Epithelial cell of esophagus (primary cell): ENCODE measurements around the gene DYNLL2.

ENCODE experiments used
- DNase-seq: peaks from one replicate; pipeline ENCODE4 v3.0.0; 2010; ENCODE audit warnings: low read depth
- H3K4me3 ChIP-seq: 2 replicates; pipeline ENCODE4 v1.5.1; 2011; ENCODE audit warnings: mild to moderate bottlenecking, low read length, control low read depth
- TF ChIP-seq, protein P1 (sequence below): IDR thresholded peaks from 2 replicates; pipeline ENCODE4 v1.5.1; 2011; ENCODE audit warnings: low read depth, mild to moderate bottlenecking, low read length, control low read depth, inconsistent platforms; ENCODE audit not compliant: insufficient read depth; ENCODE audit errors: missing control alignments

Gene DYNLL2

DNA sequence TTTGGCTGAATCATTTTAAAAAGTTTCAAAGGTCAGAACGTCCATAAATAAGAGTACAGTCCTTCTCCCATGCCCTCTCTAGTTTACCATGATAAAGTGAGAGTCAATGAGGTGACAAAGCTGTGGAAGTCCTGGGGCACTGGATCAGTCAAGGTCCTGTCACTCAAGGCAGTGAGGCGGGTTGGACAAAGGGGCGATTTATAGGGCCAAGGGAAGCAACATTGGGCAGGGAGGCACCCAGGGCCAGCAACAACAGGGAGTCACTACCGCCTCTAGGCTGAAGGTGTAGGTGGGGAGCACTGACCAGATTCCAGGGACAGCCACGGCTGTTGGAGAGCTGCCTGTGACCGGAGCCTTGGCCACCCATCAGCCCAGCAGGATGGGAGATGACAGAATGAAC, 28.6 kb upstream of the DYNLL2 start:
- no peak for DNase-seq
- no peak overlapping the region for H3K4me3 ChIP-seq
- TF ChIP-seq, protein P1, sequence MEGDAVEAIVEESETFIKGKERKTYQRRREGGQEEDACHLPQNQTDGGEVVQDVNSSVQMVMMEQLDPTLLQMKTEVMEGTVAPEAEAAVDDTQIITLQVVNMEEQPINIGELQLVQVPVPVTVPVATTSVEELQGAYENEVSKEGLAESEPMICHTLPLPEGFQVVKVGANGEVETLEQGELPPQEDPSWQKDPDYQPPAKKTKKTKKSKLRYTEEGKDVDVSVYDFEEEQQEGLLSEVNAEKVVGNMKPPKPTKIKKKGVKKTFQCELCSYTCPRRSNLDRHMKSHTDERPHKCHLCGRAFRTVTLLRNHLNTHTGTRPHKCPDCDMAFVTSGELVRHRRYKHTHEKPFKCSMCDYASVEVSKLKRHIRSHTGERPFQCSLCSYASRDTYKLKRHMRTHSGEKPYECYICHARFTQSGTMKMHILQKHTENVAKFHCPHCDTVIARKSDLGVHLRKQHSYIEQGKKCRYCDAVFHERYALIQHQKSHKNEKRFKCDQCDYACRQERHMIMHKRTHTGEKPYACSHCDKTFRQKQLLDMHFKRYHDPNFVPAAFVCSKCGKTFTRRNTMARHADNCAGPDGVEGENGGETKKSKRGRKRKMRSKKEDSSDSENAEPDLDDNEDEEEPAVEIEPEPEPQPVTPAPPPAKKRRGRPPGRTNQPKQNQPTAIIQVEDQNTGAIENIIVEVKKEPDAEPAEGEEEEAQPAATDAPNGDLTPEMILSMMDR, result no peak

GRCh38 chr17:58056476-58056875, 26.7 kb upstream of the DYNLL2 start:
- no peak overlapping the region for H3K4me3 ChIP-seq
- TF ChIP-seq, protein P1, result no peak
- DNase-seq, result peak; percentile 64

DNA sequence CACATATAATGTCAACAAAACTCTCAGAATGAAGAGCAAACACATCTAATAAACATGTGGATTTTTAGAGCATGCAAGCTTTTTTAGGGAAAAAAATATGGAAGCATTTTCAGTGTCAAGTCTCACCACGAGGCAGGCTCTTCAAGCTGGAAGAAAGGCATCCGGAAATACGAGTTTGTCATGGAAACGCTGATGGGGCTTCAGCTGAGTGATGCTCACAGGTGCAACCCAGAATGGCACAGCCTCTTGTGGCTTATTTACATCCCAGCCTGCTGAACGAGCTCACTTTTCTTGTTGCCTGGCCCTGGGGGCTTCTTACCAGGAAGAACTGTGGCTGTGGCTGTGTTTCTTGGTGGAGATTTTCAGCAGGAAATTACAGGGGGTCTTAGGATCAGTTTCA, 24.1 kb upstream of the DYNLL2 start:
- no peak overlapping the region for H3K4me3 ChIP-seq
- DNase-seq, result peak; percentile 16
- TF ChIP-seq, protein P1, result no peak

- TF ChIP-seq, protein P1, result no peak
- peak; percentile 55 for DNase-seq
- H3K4me3 ChIP-seq, result no peak overlapping the region
Observed at GRCh38 chr17:58060596-58061191, 22.5 kb upstream of the DYNLL2 start.

DNA sequence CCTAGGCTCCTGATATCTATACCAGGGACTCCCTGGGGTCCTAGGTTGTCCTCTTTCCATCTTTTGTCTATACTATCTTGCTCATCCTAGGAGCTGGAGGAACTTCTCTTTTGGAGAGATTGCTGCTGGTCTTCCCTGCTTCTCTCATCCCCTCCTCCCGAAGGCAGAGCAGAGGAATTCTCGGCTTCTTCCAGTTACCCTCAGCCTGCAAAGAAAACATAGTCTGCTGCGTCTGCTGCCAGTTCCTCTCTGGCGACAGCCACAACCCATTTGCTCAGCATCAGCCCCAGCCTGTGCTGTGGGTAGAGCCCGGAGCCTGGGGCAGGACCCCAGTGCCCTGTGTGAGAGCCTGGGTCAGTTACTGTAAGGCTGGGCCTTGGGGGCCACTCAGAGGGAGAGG, 21.5 kb upstream of the DYNLL2 start:
- TF ChIP-seq, protein P1, result no peak
- no peak for DNase-seq
- no peak overlapping the region for H3K4me3 ChIP-seq

GRCh38 chr17:58065238-58065637, 18.0 kb upstream of the DYNLL2 start:
- no peak for DNase-seq
- no peak overlapping the region for H3K4me3 ChIP-seq
- TF ChIP-seq, protein P1, result no peak

- no peak overlapping the region for H3K4me3 ChIP-seq
- DNase-seq, result no peak
- TF ChIP-seq, protein P1, result no peak
Observed at GRCh38 chr17:58066401-58066800, 16.8 kb upstream of the DYNLL2 start.
